HEK293T (cell line): ENCODE results near the gene BFSP1.
A peak's percentile ranks its signal among the peaks of the same experiment; 100 is the strongest.

Source experiments
- CTCF ChIA-PET: fragments of 350-600 bp; formaldehyde crosslinking; extraction: SDS; loops from one replicate; lab custom pipeline; 2021; ENCODE audit warnings: antibody characterized with exemption, inconsistent platforms; lab: Yijun Ruan, JAX
- POLR2A ChIA-PET: fragments of 350-600 bp; formaldehyde crosslinking; extraction: SDS; loops from one replicate; lab custom pipeline; 2020; ENCODE audit warnings: antibody characterized with exemption, inconsistent platforms; lab: Yijun Ruan, JAX
- DNase-seq: peaks from one replicate; pipeline ENCODE4 v3.0.0; 2012; ENCODE audit warnings: mixed read lengths; ENCODE audit errors: extremely low spot score
- ARNT ChIP-seq: fragments of 450-650 bp; IDR thresholded peaks from 2 replicates; pipeline ENCODE4 v1.6.1; 2017; ENCODE audit warnings: mild to moderate bottlenecking
- BHLHE40 ChIP-seq: fragments of 450-650 bp; IDR thresholded peaks from 2 replicates; pipeline ENCODE4 v1.6.1; 2016; ENCODE audit warnings: mild to moderate bottlenecking, moderate library complexity, borderline replicate concordance
- CTBP1 ChIP-seq: fragments of 450-650 bp; IDR thresholded peaks from 2 replicates; pipeline ENCODE4 v1.6.1; 2016; ENCODE audit warnings: borderline replicate concordance
- ELF4 ChIP-seq: fragments of 450-650 bp; IDR thresholded peaks from 2 replicates; pipeline ENCODE4 v1.6.1; 2017; ENCODE audit warnings: antibody characterized with exemption
- FOXA1 ChIP-seq: fragments of 450-650 bp; IDR thresholded peaks from 2 replicates; pipeline ENCODE4 v1.6.1; 2016; ENCODE audit warnings: mild to moderate bottlenecking
- FOXK2 ChIP-seq: fragments of 450-650 bp; IDR thresholded peaks from 2 replicates; pipeline ENCODE4 v1.6.1; 2016; ENCODE audit warnings: mild to moderate bottlenecking
- FOXM1 ChIP-seq: fragments of 450-650 bp; IDR thresholded peaks from 2 replicates; pipeline ENCODE4 v1.6.1; 2017; ENCODE audit warnings: mild to moderate bottlenecking, borderline replicate concordance
- HDGF ChIP-seq: fragments of 450-650 bp; IDR thresholded peaks from 2 replicates; pipeline ENCODE4 v1.6.1; 2017; ENCODE audit warnings: antibody characterized with exemption, borderline replicate concordance
- L3MBTL2 ChIP-seq: fragments of 450-650 bp; conservative IDR thresholded peaks from 2 replicates; pipeline ENCODE4 v1.6.1; 2016; ENCODE audit warnings: mild to moderate bottlenecking
- LEF1 ChIP-seq: fragments of 450-650 bp; IDR thresholded peaks from 2 replicates; pipeline ENCODE4 v1.6.1; 2017; ENCODE audit warnings: mild to moderate bottlenecking, borderline replicate concordance
- NFRKB ChIP-seq: fragments of 450-650 bp; IDR thresholded peaks from 2 replicates; pipeline ENCODE4 v1.6.1; 2016; ENCODE audit warnings: mild to moderate bottlenecking, moderate library complexity
- SP1 ChIP-seq: fragments of 450-650 bp; IDR thresholded peaks from 2 replicates; pipeline ENCODE4 v1.6.1; 2017
- SUZ12 ChIP-seq: fragments of 450-650 bp; IDR thresholded peaks from 2 replicates; pipeline ENCODE4 v1.6.1; 2016; ENCODE audit warnings: mild to moderate bottlenecking
- TARDBP ChIP-seq: fragments of 450-650 bp; IDR thresholded peaks from 2 replicates; pipeline ENCODE4 v1.6.1; 2016
- ZNF384 ChIP-seq: fragments of 450-650 bp; IDR thresholded peaks from 2 replicates; pipeline ENCODE4 v1.6.1; 2016
- TF ChIP-seq, protein P1 (sequence below): fragments of 450-650 bp; IDR thresholded peaks from 2 replicates; pipeline ENCODE4 v1.6.1; 2016

Gene BFSP1

DNA sequence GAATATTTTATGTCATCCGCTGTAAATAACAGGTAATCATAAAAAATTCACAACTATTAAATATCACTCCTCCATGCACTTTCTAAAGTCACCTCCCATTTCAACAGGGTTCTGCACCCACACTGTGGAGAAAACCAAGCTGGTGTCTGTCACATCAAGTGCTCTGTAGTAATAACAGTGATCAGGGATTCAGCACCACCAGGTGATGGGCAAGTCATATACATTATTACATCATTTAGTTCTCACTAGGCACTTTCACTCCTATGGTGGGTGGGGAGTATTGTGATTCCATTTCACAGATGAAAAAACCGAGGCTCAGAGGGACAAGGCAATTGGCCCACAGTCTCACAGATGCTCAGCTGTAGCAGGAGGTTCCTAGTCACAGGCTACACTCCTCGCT, 8.7 kb downstream of the BFSP1 start:
- TF ChIP-seq FOXK2 (no peak), TARDBP (no peak), BHLHE40 (no peak), LEF1 (no peak), SP1 (no peak), FOXM1 (no peak), NFRKB (no peak), FOXA1 (no peak), HDGF (no peak), CTBP1 (no peak), ARNT (no peak), ELF4 (no peak)
- TF ChIP-seq, protein P1, sequence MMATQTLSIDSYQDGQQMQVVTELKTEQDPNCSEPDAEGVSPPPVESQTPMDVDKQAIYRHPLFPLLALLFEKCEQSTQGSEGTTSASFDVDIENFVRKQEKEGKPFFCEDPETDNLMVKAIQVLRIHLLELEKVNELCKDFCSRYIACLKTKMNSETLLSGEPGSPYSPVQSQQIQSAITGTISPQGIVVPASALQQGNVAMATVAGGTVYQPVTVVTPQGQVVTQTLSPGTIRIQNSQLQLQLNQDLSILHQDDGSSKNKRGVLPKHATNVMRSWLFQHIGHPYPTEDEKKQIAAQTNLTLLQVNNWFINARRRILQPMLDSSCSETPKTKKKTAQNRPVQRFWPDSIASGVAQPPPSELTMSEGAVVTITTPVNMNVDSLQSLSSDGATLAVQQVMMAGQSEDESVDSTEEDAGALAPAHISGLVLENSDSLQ = no peak
- CTCF ChIA-PET = no interaction called here
- POLR2A ChIA-PET = no interaction called here
- no peak for DNase-seq

DNA sequence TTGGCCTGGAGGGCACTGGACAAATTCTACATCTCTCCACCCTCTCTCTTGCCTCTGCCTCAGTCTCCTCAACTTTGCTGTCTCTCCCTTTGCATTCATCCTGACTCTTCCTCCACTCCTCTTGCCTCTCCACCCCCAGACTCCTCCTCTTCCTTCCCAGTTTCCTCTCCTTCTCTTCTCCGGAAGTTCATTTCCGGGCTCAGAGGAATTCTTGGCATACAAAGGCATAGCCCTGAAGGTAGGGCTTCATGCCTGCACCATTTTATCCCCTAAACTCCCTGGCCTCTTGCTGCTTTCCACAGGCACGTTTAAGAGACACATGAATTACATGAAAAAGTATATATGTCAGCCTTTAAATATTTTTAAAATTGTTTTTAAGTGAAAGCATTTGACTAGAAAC, 10.6 kb downstream of the BFSP1 start:
- DNase-seq = no peak
- TF ChIP-seq ZNF384 = no peak
- no peak for TF ChIP-seq ELF4
- POLR2A ChIA-PET = no interaction called here
- CTCF ChIA-PET = no interaction called here

DNA sequence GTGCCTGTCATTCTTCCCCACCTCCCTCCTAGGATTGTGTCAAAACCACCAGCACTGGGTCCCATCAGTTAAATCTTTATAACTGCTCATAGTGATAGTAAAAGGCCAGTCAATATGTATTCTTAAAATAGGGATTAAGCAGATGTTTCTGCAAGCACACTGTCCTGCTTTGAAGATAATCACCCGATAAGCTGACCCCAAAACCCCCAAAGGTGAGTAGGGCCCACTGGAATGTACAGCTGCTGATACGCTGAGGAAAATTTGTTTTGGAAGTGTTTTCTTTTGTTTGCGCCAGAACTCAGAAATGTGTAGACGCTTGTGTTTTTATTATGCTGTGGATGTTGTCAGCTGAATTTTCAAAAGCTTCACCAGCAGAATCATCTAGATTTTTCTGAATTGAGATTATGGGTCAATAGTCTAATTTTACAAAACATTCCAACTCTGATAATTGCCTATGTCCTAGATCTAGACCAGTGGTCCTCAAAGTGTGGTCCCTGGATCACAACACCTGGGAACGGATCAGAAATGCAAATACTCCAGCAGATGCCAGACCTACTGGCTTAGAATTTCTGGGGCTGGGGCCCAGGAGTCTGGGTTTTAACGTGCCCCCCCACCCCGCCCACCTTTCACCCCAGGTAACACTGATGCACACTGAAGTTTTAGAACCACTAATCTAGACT, 11.4 kb downstream of the BFSP1 start:
- CTCF ChIA-PET = no interaction called here
- no peak for DNase-seq
- POLR2A ChIA-PET = no interaction called here
- TF ChIP-seq ARNT (no peak), SUZ12 (no peak), LEF1 (no peak), ELF4 (no peak), FOXK2 (no peak), ZNF384 (no peak), SP1 (no peak)

DNA sequence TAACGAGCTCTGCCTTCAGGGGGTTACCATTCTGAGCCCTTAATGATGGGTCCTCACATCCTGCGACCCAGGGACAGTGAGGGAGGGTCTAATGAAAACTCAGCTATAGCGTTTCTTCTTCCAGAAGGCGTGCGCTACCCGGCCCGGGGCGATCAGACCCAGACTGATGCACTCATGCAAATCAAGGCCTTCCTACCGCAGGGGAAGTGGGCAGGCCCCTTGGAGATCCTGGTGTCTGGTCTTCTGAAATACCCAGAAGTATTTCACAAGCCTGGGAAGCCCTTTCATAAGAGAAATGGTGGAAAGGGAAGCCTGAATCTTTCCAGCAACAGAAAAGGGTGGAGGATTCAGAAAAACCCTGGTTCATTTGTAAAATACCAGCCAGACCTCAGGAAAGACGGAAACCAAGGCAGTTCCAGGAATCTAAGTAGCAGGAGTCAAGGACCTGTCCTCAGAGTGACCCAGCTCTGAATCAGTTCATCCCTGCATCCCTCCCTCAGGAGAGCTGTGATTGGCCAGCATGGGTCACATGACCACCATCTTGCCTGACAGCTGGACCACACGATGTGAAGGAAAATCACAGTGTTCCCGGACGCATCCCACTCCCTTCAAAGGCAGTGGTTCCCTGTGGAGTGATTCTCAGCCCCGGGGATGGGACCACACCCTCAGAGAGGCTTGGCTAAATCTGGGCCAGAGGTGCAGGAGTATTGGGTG, 12.7 kb downstream of the BFSP1 start:
- ChIA-PET POLR2A (no interaction called here), CTCF (no interaction called here)
- no peak for TF ChIP-seq BHLHE40
- peak; percentile 39 for DNase-seq

DNA sequence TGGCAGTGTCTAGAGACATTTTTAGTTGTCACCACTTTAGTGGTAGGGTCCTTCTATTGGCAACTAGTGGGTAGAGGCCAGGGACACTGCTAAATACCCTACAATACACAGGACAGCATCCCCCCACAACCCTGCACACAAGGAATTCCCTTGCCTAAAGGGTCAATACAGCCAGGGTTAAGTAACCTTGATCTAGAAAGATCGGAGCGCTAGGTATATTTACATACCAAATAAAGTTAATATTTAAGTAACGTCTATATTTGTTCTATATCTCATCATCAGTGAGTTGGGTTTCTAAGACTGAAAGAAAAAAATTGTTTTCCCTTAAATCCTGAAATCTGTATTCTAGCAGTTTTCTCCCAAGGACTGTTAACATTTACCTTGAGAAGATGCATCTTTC, 16.1 kb downstream of the BFSP1 start:
- no peak for DNase-seq
- TF ChIP-seq ARNT = no peak
- no peak for TF ChIP-seq HDGF
- TF ChIP-seq TARDBP = no peak
- ChIA-PET CTCF (no interaction called here), POLR2A (no interaction called here)

DNA sequence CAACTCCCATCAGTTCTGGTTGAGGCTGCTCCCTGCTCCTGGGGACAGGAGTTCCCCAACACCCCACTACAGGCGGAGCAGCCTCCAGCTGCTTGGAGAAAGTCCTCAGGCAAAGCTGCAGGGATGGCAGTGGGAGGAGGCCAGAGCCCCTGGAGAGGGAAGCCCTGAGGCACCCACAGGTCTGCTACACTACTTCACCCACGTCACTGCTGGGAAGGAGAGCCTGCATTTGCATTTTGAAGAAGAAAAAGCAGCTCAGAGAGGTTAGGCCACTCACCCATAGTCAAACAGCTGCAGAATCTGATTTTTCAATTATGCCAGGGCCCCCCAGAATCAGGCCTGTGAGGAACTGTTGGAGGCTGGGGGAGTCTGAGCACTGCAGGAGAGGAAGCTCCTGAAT, 17.2 kb downstream of the BFSP1 start:
- TF ChIP-seq FOXK2 (no peak), ELF4 (no peak), FOXA1 (no peak), ZNF384 (no peak), TARDBP (no peak), SP1 (no peak), ARNT (no peak), CTBP1 (no peak), FOXM1 (no peak), SUZ12 (no peak), NFRKB (no peak), L3MBTL2 (no peak), LEF1 (no peak), BHLHE40 (no peak), HDGF (no peak)
- TF ChIP-seq, protein P1 = no peak
- DNase-seq = no peak
- POLR2A ChIA-PET = no interaction called here
- CTCF ChIA-PET = interaction anchor here (0.9 kb wide), 1 partner anchor 135 kb away, joined by 3 read pairs; no protein-coding TSS in a partner anchor

DNA sequence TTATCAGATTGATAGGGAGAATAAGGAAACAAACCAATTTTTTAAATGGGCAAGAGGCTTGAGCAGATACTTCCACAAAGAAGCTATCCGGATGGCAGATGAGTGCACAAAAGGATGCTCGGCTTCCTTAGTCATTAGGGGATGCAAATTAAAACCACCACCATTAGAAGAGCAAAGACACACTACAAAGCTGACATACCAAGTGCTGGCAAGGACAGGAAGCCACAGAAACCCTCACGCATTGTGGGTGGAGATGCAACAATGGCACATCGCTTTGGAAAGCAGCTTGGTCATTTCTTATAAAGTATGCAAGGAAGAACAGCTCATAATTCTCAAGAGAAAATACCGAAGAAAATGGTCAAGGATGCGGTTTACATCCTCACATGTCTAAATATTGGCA, 19.8 kb downstream of the BFSP1 start:
- ChIA-PET CTCF (no interaction called here), POLR2A (no interaction called here)
- DNase-seq = no peak
- no peak for TF ChIP-seq CTBP1
- TF ChIP-seq NFRKB = no peak
- no peak for TF ChIP-seq ARNT
- no peak for TF ChIP-seq HDGF
- TF ChIP-seq, protein P1 = no peak
- no peak for TF ChIP-seq ELF4
- no peak for TF ChIP-seq L3MBTL2
